ENCODE measurements around the gene EXOC3L1. TPM values are rescaled to one million over a fixed set of nuclear protein-coding genes. Genes with fewer than 3 reads are reported as not detected.

Gene EXOC3L1
- total RNA-seq, 1 donor from 2014 or later = 1.7 TPM

DNA sequence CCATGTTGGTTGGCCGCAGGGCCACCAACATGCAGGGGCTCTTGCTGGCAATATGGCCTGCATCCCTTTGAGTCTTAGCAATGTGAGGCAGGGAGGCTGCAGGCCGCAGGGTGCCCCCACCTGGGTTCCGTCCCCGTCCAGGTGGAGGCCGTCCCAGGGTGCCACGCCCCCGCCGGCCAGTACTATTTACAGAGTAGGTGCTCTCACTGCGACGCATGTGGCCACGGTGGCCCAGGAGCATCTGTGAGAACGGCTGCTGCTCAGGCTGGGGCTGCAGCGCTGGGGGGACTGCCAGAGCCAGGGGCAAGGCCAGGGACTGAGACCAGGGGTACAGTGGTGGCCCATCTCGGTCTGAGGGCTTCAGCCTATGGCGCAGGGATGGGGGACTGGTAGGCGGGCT lies 9.8 kb downstream of the EXOC3L1 start:
- DNase-seq = no peak

GRCh38 chr16:67179421-67180080 lies 10.4 kb downstream of the EXOC3L1 start:
- no peak for DNase-seq

GRCh38 chr16:67177743-67178699 lies 11.9 kb downstream of the EXOC3L1 start:
- peak; percentile 22 for DNase-seq

DNA sequence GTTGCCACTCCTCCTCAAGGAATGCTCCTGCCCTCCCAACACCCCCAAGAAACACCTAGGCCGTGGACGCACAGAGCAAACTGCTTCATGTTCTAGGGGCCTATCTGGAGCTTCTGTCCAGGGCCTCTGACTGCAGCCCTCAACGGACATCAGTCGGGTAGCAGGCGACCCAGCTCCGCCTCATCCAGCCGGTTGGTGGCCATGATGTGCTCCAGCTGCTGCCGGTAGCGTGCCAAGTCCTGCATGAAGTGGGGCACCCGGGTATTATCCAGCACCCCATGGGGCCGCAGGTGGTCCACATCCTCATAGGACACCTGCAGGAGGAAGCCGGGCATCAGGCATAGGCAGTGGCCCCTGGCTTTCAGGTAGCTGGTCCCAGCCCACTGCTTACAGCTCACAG lies 13.3 kb downstream of the EXOC3L1 start:
- no peak for DNase-seq

GRCh38 chr16:67174706-67175231 lies 15.2 kb downstream of the EXOC3L1 start:
- no peak for DNase-seq

DNA sequence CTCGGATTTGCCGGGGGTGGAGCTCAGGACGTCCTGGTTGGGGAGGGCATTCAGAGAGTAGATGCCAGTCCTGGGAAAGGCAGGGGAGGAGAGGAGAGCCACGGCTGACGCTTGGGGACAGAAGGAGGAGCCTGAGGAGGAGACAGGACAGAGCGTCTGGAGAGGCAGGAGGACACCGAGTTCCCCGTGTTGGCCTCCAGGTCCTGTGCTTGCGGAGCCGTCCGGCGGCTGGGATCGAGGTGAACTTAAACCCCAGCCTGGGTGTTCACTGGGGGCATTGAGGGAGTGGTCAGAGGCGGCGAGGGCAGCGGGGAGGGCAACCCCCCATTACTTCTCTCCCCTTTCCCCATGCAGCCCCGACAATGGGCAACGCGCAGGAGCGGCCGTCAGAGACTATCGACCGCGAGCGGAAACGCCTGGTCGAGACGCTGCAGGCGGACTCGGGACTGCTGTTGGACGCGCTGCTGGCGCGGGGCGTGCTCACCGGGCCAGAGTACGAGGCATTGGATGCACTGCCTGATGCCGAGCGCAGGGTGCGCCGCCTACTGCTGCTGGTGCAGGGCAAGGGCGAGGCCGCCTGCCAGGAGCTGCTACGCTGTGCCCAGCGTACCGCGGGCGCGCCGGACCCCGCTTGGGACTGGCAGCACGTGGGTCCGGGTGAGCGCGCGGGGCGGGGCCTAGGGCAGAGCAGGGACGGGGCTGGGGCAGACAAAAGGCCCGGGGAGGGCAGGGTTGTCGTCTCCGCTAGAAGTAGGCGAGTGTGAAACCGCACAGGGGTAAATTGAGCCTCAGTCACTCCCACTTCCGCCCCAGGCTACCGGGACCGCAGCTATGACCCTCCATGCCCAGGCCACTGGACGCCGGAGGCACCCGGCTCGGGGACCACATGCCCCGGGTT lies 15.9 kb downstream of the EXOC3L1 start:
- DNase-seq = peak; percentile 31

GRCh38 chr16:67173323-67173722 lies 16.6 kb downstream of the EXOC3L1 start:
- no peak for DNase-seq

DNA sequence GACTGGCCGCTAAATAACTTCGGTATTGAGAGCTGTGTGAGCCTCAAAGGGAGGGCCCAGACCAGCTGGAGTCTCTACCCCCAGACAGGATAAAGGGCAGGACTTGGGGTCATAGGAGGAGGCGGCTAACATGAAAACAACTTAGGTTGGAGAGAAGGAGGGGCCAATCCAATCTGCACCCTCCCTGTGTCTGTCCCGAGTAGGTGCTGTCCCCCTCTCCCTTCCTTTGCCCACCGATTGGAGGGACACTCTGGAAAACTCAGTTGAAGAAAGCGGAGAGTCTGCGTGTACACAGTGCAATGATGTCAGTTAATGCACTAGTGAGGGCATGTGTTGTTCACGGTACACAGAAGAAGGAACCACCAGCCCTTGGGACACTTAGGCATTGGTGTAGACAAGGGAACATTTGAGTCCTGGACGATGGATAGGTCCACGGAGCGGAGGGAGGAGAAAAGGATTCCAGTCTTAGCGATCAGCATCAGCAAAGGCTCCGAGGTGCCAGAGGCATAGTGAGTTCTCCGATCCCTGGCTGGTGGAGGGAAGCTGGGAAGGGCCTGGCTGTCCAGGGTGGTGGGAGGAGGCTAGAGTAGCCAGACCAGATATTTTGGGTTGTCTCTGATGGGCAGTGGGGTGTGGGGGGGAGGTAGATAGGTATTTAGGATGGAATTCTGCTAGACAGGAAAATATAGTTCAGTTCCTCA lies 18.8 kb downstream of the EXOC3L1 start:
- no peak for DNase-seq

- no peak for DNase-seq
These were observed 19.6 kb downstream of the EXOC3L1 start, which contains the start of gene NOL3 for GRCh38 chr16:67170168-67170948. TSS of gene NOL3 (plus strand) at chr16:67170538.

DNA sequence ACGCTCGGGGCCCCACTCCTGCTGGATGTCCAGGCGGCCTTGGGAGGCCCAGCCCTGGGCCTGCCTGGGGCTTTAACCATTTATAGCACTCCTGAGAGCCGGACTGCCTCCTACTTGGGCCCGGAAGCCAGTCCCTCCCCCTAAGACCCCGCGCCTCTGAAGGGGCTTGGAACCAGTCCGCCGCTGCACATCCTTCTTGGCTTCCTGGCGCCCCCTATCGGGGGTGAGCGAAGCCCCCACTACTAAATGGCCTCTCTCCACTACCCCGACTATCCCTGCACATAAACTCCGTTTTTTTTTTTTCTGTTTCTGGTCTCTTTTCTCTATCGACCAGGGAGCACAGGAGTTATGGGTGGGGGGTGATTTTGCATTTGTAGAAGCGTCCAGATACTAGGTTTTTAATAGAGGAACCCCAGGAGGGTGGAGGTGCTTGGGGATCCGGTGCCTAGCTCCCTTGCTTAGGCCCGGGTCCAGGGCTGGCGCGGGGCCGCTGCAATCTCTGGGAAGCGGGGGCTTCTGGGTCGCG lies 20.2 kb downstream of the EXOC3L1 start:
- no peak for DNase-seq

DNA sequence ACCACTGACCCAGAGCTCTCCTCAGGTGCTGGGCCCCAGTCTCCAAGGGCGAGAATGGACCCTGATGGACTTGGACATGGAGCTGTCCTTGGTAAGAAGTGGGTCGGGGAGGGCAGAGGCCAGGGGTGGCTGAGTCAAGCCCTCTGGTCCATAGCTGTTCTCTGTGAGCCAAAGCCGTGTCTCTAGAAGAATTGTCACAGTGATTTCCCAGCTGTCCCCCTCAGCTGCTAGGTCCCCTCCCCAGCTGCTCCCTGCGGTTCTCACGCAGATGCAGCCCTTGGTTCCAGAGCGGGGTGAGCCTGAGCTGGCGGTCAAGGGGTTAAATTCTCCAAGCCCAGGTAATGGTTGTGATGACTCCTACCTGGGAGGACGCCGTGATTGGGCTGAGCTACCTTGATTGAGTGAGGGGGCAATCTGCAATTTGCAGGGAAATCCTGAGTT lies 20.9 kb downstream of the EXOC3L1 start:
- DNase-seq = no peak

DNA sequence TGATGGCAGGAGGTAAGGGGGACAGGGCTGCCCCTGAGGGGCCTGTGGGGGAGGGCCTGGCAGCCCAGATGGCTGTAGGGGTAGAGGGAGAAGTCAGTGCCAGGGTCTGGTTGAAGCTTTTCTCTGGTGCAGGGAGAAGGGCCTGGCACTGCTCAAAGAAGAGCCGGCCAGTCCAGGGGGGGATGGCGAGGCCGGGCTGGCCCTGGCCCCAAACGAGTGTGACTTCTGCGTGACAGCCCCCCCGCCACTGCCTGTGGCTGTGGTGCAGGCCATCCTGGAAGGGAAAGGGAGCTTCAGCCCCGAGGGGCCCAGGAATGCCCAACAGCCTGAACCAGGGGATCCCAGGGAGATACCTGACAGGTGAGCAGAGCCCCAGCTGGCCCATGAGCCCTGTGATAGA lies 22.3 kb downstream of the EXOC3L1 start:
- no peak for DNase-seq

GRCh38 chr16:67166598-67167168 lies 23.3 kb downstream of the EXOC3L1 start:
- DNase-seq = no peak

- no peak for DNase-seq
These were observed 23.8 kb downstream of the EXOC3L1 start for GRCh38 chr16:67166110-67166547.

DNA sequence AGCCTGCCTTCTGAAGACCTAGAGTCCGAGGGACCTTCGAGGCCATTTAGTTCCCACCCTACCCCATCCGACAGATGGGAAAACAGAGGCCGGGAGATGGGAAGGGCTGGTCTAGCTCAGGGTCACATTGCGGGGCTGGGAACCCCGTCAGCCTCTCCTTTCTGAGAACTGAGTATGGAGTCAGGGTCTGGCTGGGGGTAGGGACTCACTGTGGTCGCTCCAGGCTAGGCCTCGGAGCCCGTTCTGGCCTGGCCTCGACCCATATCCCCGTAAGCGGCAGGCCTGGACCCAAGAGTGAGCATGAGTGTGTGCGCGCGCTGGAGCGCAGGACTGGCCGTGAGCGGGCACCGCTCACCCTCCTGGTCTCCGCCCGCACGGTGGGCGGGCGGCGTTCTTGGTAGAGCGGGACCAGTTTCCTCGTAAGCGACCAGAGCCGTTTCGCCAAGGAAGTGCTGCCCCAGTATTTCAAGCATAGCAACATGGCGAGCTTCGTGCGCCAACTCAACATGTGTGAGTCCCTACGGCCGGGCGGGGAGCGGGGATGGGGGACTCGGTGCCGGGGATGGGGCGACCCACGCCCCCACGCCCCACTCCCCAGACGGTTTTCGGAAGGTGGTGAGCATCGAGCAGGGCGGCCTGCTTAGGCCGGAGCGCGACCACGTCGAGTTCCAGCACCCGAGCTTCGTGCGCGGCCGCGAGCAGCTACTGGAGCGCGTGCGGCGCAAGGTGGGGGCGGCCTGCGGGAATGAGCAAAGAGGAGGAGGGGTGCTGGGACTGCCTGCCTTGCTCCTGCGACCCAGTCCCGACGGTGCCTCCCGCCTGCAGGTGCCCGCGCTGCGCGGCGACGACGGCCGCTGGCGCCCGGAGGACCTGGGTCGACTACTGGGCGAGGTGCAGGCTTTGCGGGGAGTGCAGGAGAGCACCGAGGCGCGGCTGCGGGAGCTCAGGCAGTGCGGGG lies 24.5 kb downstream of the EXOC3L1 start:
- no peak for DNase-seq

DNA sequence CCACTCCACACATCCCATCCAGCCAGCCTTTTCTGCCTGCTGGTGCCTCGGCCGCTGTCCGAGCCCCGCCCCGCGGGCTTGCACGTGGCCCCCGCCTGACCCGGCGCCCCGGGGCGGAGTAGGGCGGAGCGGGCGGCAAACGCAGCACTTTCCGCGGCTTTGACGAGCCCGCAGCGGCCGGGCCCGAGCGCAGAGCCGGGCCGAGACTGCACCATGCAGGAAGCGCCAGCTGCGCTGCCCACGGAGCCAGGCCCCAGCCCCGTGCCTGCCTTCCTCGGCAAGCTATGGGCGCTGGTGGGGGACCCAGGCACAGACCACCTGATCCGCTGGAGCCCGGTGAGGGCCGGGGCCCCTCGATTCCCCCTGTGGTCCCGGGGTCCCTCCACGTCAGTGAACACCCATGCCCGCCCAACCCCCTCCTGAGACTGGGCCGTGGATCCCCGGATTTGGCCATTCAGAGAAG lies 25.3 kb downstream of the EXOC3L1 start, which contains the start of gene HSF4:
HSF4 (plus strand) TSS at position 147 of the 463 bp plus-strand sequence; CDS start at position 214, 67 bp downstream.
- no peak for DNase-seq

GRCh38 chr16:67163999-67164558 lies 25.9 kb downstream of the EXOC3L1 start:
- no peak for DNase-seq

Data from skin of body (tissue), 2 donors.